AG08396 (cell line): ENCODE results near the gene PAQR6.

Experiments used
- DNase-seq: peaks from one replicate; pipeline ENCODE4 v3.0.0; 2012; ENCODE audit warnings: low spot score, mixed read lengths

The PAQR6 gene

GRCh38 chr1:156193488-156194299 is 54.2 kb downstream of the PAQR6 start, which contains the start of gene SLC25A44:
Gene SLC25A44 (plus strand): TSS chr1:156194104. CDS start chr1:156199848, 5,744 bp downstream.
- DNase-seq = peak; percentile 95
